ENCODE results near the gene PRXL2B.

The PRXL2B gene

DNA sequence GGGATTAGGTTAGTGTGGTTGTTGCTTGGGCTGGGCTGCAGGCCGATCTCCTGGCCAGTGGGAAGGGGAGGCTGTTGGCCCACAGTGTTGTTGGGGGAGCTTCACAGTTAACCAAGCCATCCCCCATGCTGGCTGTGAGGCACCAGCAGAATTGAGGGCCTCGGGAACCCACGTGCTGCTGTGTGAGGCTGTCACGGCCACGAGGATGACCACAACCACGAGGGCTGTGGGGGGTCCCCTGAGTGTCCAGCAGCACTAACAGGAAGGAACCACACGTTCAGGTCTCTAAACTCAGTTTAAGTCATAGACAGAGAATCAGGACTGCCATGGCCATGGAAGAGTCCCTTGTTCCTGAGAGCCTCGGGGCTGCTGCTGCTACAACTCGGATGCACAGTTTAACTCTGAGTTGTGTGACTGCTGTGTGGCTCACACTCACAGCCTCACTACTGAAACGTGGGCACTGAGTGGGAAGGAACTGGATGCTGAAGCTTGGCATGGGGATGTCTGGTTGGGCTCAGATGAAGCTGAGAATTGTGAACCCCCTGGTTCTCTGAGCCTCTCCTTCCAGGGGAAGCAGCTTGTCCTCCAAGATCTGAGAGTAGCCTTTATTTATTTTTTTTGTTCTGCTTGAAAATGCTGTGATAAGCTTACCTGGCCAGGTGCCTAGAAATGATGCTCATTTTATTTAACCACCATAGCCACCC lies 51.0 kb downstream of the PRXL2B start:
- no peak for DNase-seq (ENCODE audit: extremely low read depth, low read depth)
- TF ChIP-seq, protein P1, sequence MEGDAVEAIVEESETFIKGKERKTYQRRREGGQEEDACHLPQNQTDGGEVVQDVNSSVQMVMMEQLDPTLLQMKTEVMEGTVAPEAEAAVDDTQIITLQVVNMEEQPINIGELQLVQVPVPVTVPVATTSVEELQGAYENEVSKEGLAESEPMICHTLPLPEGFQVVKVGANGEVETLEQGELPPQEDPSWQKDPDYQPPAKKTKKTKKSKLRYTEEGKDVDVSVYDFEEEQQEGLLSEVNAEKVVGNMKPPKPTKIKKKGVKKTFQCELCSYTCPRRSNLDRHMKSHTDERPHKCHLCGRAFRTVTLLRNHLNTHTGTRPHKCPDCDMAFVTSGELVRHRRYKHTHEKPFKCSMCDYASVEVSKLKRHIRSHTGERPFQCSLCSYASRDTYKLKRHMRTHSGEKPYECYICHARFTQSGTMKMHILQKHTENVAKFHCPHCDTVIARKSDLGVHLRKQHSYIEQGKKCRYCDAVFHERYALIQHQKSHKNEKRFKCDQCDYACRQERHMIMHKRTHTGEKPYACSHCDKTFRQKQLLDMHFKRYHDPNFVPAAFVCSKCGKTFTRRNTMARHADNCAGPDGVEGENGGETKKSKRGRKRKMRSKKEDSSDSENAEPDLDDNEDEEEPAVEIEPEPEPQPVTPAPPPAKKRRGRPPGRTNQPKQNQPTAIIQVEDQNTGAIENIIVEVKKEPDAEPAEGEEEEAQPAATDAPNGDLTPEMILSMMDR (IDR thresholded peaks at IDR 0.05; ENCODE audit: low read depth, low read length): no peak

DNA sequence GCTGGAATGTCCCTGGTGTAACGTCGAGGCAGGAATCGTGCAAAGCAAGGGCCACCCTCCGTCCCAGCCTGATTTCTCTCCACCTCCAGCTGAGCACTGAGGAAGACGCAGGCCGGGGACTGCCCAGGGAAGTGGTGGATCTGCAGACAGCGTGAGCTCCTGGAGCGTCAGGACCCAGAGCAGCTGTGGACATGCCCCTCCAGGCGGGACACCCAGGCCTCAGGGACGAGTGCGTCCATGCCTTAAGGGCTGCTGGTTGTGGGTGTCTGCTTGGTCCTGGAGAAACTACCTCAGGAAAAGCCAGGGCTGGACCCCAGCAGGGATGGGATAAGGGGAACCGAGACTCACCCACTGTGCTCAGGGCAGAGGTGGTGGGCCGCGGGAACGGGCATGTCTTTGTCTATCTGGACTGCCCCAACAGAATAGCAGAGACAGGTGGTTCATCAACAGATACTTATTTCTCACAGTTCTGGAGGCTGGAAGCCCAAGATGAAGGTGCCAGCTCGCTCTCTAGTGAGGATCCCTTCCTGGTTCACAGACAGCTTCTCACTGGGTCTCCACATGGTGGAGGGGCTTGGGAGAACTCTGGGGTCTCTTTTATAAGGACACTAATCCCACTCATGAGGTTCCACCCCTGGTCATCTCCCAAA lies 52.0 kb downstream of the PRXL2B start:
- no peak for DNase-seq (ENCODE audit: extremely low read depth, low read depth)
- TF ChIP-seq, protein P1 (IDR thresholded peaks at IDR 0.05; ENCODE audit: low read depth, low read length): no peak

DNA sequence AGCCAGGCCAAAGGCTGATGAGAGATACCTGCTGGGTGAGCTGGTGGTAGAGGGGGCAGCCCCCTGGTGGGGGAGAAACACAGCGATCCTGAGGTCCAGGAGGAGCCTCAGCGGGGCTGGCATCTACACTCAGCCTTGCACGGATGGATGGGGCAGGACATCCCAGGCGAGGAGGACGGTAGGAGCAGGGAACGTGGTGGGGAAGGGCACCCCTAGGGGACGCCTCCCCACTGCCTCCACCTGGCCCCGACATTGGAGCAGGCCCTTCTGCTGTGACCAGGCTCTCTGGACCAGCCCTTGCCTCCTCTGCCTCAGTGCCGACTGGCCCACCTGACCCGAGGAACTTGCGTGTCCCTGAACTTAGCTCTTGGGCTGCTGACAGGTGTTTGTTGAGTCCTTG lies 52.6 kb downstream of the PRXL2B start:
- TF ChIP-seq, protein P1 (IDR thresholded peaks at IDR 0.05; ENCODE audit: low read depth, low read length): no peak
- no peak for DNase-seq (ENCODE audit: extremely low read depth, low read depth)

DNA sequence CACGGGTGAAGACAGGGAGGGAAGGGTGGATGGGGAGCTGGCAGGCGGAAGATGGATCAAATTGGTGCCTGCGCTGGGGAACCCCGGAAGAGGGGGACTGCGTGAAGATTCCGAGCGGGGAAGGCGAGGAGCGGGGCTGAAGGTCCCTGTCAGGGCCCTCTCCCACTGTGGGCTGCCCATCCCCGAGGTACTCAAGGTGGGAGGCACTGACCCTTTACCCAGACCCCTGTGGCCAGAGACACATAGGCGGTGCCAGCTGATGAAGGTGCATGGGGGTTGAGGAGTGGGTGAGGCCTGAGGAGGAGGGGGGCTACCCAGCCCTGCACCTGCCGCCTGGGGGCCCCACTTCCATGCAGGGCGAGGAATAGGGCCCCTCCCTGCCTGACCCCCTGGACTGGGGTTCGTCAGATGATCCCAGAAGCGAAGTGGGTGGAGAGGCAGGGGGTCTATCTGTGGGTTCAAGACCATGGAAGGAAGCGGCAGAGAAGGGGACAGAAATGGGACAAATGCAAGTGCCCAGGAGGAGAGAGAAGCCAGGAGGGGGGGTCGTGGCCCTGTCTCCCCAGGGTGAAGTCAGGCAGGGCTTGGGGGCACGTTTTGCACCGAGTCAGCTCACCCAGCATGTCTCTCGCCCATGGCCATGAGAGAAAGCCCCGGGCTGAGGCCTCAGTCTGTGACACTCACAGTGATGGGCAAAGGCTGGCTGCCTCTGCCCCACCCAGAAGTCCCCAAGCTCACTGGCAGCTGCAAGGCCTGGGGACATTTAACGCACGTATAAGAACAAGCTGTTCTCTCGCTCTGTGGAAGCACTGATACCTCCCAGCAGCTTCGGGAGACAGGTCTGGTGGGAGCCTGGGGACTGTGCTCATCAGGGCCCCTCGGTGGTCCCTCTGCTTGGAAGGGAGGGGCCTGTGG lies 53.3 kb downstream of the PRXL2B start:
- TF ChIP-seq, protein P1 (IDR thresholded peaks at IDR 0.05; ENCODE audit: low read depth, low read length): no peak
- no peak for DNase-seq (ENCODE audit: extremely low read depth, low read depth)

DNA sequence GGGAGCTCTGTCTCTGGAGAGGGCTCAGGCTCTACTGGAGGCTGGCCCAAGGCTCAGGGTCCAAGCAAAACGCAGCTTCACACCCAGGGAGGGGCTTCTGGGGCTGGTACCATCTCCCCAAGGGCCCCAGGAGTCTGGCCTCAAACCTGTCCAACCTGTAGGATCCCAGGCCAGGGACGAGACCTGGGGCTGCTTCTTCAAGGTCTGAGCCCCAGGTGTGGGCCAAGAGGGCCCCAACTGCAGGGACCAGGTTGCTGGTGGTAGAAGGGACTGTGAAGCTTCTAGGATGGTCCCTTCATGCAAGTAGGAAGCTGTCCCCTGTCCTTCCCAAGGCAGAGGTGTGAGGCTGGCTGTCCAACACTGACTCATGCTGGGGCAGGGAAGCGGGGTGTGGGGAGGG lies 54.0 kb downstream of the PRXL2B start:
- DNase-seq (ENCODE audit: extremely low read depth, low read depth): no peak
- TF ChIP-seq, protein P1 (IDR thresholded peaks at IDR 0.05; ENCODE audit: low read depth, low read length): no peak
